ENCODE results near the gene EYS. TPM values are rescaled to one million over a fixed set of nuclear protein-coding genes. Genes with fewer than 3 reads are reported as not detected.

EYS gene
- total and polyA plus RNA-seq, 2 of the 13 experiments (the other 11 are each of a cell fraction or from before 2014, with no cell fraction given), result 0.04 to 0.07 TPM

DNA sequence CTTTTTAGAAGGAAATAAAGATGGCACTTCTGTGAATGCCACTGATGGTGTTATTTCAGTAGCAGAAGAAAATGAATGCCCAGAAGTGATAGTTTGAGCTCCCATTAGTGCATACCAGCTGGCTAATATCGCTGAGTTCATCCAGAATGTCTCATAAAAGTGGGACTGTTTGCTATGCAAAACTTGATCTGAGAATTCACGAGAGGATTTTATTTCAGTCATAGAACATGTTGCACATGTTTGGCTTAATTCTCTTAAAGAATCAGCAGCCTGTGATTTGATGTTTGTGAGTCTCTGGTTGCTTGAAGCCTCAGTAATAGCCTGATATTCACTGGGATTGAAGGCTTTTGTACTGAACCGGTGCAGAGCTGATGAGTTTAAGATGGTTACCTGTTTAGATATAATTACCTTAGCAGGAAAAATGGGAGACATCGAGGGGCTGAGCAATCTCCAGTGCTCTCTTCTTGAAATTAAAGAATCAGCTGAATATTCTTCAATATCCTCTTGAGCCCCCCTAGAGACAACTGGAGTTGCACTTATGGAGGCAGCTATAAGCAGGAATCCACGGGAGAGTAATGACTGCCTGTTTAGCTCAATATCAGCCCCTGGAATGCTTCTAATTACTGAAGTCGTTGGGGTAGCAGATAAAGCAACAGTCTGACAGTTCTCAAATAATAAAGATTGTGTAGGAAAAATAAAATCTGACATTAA lies 1115.9 kb downstream of the EYS start (continued):
- TF ChIP-seq, protein P1, sequence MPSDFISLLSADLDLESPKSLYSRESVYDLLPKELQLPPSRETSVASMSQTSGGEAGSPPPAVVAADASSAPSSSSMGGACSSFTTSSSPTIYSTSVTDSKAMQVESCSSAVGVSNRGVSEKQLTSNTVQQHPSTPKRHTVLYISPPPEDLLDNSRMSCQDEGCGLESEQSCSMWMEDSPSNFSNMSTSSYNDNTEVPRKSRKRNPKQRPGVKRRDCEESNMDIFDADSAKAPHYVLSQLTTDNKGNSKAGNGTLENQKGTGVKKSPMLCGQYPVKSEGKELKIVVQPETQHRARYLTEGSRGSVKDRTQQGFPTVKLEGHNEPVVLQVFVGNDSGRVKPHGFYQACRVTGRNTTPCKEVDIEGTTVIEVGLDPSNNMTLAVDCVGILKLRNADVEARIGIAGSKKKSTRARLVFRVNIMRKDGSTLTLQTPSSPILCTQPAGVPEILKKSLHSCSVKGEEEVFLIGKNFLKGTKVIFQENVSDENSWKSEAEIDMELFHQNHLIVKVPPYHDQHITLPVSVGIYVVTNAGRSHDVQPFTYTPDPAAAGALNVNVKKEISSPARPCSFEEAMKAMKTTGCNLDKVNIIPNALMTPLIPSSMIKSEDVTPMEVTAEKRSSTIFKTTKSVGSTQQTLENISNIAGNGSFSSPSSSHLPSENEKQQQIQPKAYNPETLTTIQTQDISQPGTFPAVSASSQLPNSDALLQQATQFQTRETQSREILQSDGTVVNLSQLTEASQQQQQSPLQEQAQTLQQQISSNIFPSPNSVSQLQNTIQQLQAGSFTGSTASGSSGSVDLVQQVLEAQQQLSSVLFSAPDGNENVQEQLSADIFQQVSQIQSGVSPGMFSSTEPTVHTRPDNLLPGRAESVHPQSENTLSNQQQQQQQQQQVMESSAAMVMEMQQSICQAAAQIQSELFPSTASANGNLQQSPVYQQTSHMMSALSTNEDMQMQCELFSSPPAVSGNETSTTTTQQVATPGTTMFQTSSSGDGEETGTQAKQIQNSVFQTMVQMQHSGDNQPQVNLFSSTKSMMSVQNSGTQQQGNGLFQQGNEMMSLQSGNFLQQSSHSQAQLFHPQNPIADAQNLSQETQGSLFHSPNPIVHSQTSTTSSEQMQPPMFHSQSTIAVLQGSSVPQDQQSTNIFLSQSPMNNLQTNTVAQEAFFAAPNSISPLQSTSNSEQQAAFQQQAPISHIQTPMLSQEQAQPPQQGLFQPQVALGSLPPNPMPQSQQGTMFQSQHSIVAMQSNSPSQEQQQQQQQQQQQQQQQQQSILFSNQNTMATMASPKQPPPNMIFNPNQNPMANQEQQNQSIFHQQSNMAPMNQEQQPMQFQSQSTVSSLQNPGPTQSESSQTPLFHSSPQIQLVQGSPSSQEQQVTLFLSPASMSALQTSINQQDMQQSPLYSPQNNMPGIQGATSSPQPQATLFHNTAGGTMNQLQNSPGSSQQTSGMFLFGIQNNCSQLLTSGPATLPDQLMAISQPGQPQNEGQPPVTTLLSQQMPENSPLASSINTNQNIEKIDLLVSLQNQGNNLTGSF (CRISPR knock-in tag; IDR thresholded peaks at IDR 0.05), result no peak
- TF ChIP-seq SOX5 (CRISPR knock-in tag; IDR thresholded peaks at IDR 0.05; ENCODE audit: borderline replicate concordance) (no peak), ZZZ3 (CRISPR knock-in tag; IDR thresholded peaks at IDR 0.05; ENCODE audit: borderline replicate concordance) (no peak), ELF4 (CRISPR knock-in tag; IDR thresholded peaks at IDR 0.05; ENCODE audit: borderline replicate concordance) (no peak), ATF1 (CRISPR knock-in tag; IDR thresholded peaks at IDR 0.05) (no peak), HDAC2 (CRISPR knock-in tag; IDR thresholded peaks at IDR 0.05) (no peak), ZNF567 (CRISPR knock-in tag; IDR thresholded peaks at IDR 0.05; ENCODE audit: borderline replicate concordance) (no peak), ZNF232 (CRISPR knock-in tag; IDR thresholded peaks at IDR 0.05; ENCODE audit: borderline replicate concordance) (no peak), CCDC6 (CRISPR knock-in tag; IDR thresholded peaks at IDR 0.05) (no peak), HNRNPUL1 (IDR thresholded peaks at IDR 0.05; ENCODE audit: low read depth, low read length) (no peak)
- TF ChIP-seq, protein P2, sequence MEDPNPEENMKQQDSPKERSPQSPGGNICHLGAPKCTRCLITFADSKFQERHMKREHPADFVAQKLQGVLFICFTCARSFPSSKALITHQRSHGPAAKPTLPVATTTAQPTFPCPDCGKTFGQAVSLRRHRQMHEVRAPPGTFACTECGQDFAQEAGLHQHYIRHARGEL (CRISPR knock-in tag; IDR thresholded peaks at IDR 0.05), result no peak
- TF ChIP-seq, protein P3, sequence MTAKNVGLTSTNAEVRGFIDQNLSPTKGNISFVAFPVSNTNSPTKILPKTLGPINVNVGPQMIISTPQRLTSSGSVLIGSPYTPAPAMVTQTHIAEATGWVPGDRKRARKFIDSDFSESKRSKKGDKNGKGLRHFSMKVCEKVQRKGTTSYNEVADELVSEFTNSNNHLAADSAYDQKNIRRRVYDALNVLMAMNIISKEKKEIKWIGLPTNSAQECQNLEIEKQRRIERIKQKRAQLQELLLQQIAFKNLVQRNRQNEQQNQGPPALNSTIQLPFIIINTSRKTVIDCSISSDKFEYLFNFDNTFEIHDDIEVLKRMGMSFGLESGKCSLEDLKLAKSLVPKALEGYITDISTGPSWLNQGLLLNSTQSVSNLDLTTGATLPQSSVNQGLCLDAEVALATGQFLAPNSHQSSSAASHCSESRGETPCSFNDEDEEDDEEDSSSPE (CRISPR knock-in tag; IDR thresholded peaks at IDR 0.05), result no peak

Measured in HepG2 (cell line).